RKO (cell line): ENCODE measurements around the gene EHD1.

Source experiments
- DNase-seq: peaks from one replicate; pipeline ENCODE4 v3.0.0-alpha.2; 2016; ENCODE audit warnings: low spot score

EHD1 gene

GRCh38 chr11:64878494-64879243 lies at the start of gene EHD1:
Gene EHD1 (minus strand): TSS chr11:64878621. CDS start chr11:64878464, 157 bp downstream.
- peak; percentile 96 for DNase-seq

DNA sequence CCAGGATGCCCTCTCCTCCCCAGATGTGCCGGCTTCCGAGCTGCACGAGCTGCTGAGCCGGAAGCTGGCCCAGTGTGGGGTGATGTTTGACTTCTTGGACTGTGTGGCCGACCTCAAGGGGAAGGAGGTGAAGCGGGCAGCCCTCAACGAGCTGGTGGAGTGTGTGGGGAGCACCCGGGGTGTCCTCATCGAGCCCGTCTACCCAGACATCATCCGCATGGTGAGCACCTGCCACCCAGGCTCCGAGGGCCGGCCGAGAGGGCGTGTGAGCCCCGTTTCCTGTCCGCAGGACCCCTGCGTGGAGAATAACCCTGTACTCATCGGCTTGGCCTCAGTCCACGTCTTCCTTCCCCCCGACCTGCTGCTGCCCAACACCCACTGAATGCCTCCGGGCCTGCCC lies 48.3 kb upstream of the EHD1 start:
- DNase-seq = no peak

DNA sequence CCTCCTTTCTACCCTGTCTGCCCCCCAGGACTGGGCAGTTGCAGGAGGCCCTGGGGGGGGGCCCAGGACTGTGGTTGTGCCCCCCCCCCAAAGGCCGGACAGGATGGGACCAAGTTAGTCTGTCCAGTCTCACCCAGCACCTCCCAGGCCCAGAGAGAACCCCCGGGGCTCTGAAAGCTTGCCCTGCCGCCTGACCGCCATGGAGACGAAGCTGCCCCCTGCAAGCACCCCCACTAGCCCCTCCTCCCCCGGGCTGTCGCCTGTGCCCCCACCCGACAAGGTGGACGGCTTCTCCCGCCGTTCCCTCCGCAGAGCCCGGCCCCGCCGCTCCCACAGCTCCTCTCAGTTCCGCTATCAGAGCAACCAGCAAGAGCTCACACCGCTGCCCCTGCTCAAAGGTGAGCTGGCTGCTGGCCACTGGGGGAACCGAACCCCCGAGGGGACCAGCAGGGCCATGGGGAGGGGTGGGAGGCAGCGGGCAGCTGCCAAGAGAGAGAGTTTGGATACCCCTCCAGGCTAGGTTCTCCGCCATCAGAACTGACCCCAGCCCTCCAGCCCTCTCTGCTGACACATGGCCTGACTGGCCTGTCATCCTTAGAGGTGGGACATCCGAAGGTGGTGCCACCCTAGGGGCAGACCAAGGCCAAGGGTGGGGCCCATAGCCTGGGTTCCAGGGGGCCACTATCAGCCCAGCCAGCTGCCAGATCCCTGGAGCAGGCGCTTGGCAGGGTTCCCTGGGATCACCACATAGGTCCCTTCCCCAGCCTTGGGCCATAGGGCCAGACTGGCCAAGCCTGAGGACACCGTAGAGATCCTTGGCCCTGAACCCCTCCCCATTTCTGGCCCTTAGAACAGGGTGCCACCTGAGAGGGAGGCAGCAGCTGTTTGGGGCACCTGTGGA lies 47.4 kb upstream of the EHD1 start:
- no peak for DNase-seq

- peak; percentile 25 for DNase-seq
These were observed 46.5 kb upstream of the EHD1 start for GRCh38 chr11:64924910-64925284.

GRCh38 chr11:64923944-64924909 lies 45.8 kb upstream of the EHD1 start, which contains the start of gene PPP2R5B:
Gene PPP2R5B (plus strand): TSS chr11:64924689. CDS start chr11:64925735, 1,046 bp downstream.
- DNase-seq = peak; percentile 97

DNA sequence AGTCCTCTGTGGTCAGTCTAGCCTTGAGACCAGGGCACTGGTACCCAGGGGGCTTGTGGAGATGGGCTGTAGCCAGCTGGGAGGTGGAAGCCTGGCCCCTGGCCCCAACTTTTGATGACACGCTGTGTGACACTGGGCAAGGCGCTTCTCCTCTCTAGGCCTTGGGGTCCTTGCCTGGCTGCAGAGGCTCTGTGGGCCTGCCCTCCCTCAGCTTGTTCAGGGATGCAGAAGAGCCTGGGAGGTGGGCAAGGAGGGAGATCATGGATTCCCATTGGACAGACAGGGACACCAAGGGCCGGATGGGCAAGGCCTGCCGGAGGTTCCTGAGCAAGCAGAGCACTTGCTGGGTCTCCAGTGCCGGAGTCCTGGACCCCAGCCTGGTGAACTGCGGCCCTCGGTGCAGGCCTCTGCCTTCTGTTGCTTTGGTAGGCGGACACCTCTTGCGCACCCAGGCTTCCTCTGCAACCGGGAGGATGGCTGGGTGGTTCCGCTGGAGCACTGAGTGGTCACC lies 44.8 kb upstream of the EHD1 start:
- DNase-seq = no peak

DNA sequence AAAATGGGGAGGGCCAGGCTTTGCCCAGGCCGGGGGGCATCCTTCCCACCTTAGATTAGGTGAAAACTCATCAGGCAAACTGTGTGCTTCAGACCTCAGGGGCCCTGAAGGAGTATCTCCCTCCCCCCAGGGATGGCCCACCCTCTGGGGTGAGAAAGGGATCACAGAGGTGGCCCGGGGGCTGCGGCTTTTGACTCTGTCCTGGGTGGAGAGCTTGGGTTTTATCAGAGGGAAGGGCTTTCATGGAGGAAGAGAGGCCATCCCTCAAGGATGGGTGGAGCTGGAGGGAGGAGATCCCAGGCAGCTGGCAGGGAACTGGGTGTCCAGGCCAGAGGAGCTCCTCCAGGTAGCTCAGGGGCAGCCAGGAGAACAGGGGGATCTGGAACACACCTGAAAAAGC lies 43.0 kb upstream of the EHD1 start:
- no peak for DNase-seq

GRCh38 chr11:64920124-64920523 lies 41.7 kb upstream of the EHD1 start:
- no peak for DNase-seq

- DNase-seq = no peak
These were observed 41.2 kb upstream of the EHD1 start for GRCh38 chr11:64919627-64920026.

DNA sequence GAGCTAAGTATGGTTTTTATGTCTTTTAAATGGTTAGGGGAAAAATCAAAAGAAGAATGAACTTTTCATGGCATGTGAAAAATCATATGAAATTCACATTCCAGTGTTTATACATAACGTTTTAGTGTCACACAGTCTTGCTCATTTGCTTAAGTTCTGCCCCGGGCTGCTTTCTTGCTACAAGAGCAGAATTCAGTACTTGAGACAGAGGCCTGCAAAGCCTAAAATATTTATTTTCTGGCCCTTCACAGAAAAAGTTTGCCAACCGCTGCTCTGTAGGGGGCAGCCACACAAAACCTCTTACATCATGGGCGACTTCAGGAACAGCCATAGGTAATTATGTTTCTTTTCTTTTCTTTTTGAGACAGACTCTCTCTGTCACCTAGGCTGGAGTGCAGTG lies 39.6 kb upstream of the EHD1 start:
- peak; percentile 63 for DNase-seq

DNA sequence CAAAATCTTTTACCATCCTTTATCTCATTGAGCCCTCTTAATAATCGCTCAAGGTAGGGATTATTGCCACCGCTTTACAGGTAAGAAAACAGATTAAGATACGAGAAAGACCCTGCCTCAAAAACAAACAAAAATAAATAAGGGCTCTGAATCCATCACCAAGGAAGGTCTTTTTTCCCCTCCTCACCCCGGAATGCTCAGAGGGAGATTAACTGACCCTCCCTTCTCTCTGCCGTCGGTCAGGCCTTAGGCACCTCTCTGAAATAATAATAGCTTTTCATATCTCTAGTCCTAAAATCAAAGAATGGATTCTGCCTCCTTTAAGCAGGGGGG lies 39.2 kb upstream of the EHD1 start:
- DNase-seq = no peak

DNA sequence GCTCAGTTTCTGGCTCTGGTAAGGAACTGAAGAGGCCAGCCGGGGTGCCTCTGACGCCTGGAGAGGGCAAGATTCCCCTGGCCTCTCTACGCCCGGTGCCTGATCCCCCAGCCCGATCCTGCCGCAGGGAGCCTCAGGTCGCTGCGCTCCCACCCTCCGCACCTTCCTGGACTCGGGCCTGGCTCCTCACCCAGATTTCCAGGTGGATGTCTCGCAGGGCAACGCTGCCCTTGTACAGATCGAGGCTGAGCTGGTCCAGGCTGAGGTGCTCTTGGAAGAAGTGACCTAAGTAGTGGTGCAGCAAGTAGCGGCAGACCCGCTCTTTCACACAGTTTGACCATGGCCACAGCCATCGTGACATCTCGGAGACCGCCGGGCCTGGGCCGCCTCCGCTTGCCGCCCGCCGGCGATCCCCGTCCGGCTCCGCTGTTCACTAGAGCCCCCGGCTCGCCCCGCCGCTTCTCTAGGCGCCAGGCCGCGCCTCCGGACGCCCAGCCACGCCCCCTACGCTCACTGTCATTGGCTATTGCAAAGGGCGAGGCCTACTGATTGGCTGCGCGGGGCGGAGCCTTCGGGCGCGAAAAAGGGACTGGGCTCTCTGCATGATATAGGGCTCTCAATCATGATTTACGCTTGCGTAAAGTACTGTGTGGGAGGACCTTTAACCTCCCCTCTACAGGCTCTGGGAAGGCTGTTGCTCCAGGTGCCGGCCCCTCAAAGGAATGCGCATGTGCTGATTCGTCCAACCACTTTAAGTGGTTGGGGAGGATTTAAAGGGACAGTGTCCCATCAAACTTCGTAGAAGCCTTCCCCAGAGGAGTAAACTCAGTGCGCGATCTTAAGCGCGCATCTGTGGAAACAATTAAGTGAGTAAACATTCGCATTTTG lies 38.6 kb upstream of the EHD1 start, which contains the start of gene ATG2A:
Gene ATG2A, minus strand, starts transcription at position 435 of the 888 bp plus-strand sequence. Its CDS starts 74 bp downstream, at position 361.
- peak; percentile 100 for DNase-seq

- DNase-seq = peak; percentile 82
These were observed 37.8 kb upstream of the EHD1 start for GRCh38 chr11:64916040-64916774.

DNA sequence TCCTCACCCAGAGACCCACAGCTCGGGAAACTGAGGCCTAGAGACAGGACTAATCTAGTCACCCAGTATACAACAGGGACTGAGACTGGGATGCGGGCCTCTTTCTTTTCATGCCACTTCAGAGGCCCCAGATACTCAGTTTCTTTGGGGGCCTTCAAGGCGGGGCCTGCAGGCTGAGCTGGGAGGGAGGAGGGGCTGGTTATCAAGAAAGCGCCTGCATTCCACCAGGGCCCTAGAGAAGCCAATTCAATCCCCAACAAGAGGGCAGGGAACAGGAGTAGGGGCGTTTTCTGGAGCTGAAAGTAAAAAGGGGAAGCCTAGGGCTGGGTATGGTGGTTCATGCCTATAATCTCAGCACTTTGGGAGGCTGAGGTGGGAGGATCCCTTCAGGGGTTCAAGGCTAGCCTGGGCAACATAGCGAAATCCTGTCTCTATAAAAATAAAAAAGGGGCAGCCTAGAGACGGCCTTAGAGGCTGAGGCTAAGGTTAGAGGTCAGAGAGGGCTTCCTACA lies 37.0 kb upstream of the EHD1 start:
- DNase-seq = no peak

- no peak for DNase-seq
These were observed 35.7 kb upstream of the EHD1 start for GRCh38 chr11:64914123-64914522.

- DNase-seq = no peak
These were observed 34.8 kb upstream of the EHD1 start for GRCh38 chr11:64913171-64913727.

- DNase-seq = no peak
These were observed 33.3 kb upstream of the EHD1 start for GRCh38 chr11:64911689-64912088.

DNA sequence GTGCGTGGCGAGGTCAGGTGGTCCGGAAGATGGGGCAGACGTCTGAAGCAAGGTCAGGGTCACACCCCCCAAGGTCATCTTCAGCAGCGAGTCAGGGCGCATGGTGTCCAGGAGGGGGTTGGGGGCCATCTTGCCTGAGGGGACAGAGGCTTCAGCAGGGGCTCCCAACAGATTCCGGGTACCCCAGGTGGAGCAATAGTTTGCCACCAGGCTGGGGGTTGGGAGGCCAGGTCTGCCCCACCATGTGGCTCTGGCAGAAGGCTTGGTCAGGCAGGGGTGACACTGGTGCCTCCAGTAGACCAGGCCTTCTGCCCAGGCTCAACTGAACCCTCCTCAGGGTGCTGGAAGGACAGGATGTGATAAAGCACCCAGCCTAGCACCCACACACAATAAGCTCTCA lies 32.7 kb upstream of the EHD1 start:
- DNase-seq = no peak

DNA sequence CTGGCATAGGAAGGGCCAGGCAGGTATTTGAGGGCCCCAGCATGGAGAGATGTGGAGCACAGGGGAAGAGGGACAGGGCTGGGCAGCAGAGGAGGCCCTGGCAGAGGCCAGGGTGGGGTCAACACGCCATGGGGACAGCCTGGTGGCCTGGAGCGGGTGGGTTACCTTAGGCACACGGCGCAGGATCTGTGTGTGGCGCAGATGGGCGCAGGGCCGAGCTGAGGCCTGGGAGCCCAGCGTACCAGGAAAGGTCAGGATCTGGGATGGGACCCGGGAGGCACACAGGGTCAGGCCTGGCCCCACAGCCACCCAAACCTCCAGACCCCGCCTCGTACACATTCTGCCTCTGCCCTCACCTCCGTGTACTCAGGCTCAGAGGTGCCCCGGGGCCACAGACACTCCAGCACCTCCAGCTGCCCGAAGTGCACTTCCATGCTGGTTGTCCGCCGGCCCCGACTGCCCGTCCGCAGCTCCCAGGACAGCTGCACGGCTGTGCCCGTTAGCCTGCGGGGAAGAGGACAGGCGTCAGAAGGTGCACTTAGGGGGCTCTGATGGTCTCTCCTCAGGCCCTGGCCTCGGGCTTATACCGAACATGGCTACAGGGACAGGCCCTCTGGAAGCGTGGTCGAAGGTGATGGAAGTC lies 32.2 kb upstream of the EHD1 start:
- DNase-seq = no peak
